Astrocyte of the spinal cord (primary cell): ENCODE results near the gene PSAPL1.

Source experiments
- DNase-seq: peaks from one replicate; pipeline ENCODE4 v3.0.0; 2011; ENCODE audit warnings: low read depth, low spot score
- H3K4me3 ChIP-seq: 2 replicates; pipeline ENCODE4 v1.5.1; 2011; ENCODE audit warnings: low read depth, mild to moderate bottlenecking, low read length, moderate library complexity
- CTCF ChIP-seq: IDR thresholded peaks from 2 replicates; pipeline ENCODE4 v1.5.1; 2012; ENCODE audit warnings: low read depth, mild to moderate bottlenecking, low read length, inconsistent platforms
- in situ Hi-C: cut with HindIII; loops from 2 replicates; pipeline ENCODE4 v1.10.0; 2017; ENCODE audit warnings: low sequenced_read_pairs

PSAPL1 gene

DNA sequence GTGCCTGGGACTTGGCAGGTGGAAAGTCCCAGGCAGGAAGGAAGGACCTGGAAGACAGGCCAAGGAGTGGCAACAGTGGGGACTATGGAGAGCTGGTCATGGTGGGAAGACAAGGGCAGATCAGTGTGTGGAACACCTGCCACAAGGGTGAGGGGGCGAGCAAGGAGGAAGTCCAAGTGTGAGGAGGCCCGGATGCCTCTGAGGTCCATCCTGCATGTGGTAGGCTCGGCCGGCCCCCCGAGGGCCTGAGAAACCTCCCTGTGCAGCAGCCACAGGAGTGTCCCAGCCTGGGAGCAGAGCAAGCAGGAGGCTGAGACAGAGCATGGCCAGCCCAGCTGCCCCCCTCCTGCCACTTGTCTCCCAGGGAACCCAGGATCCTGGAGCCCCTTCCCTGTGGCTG lies 40.5 kb upstream of the PSAPL1 start:
- in situ Hi-C loops, result no loop called here
- no peak overlapping the region for H3K4me3 ChIP-seq
- no peak for TF ChIP-seq CTCF
- DNase-seq, result no peak

GRCh38 chr4:7474320-7474719 lies 39.6 kb upstream of the PSAPL1 start:
- in situ Hi-C loops, result no loop called here
- TF ChIP-seq CTCF, result no peak
- no peak overlapping the region for H3K4me3 ChIP-seq
- no peak for DNase-seq

DNA sequence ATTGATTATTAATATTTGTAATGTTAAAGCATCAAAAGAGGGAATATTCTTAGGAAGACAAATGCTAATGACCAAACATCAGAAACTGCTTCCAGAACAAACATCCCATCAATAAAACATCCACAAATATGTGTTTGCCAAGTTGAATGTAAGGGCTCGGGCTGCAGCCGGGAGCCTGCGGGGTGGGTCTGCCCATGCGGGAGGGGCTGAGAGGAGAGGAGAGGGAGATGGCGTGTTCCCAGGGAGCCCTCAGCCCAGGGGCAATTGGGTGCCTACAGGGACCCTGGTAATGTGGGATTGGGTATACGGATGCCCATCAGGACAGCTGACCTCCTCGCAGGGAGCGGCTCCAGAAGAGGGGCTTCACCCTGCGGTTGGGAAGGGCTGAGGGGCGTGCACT lies 38.4 kb upstream of the PSAPL1 start:
- DNase-seq, result no peak
- TF ChIP-seq CTCF, result no peak
- no peak overlapping the region for H3K4me3 ChIP-seq
- in situ Hi-C loops, result no loop called here

DNA sequence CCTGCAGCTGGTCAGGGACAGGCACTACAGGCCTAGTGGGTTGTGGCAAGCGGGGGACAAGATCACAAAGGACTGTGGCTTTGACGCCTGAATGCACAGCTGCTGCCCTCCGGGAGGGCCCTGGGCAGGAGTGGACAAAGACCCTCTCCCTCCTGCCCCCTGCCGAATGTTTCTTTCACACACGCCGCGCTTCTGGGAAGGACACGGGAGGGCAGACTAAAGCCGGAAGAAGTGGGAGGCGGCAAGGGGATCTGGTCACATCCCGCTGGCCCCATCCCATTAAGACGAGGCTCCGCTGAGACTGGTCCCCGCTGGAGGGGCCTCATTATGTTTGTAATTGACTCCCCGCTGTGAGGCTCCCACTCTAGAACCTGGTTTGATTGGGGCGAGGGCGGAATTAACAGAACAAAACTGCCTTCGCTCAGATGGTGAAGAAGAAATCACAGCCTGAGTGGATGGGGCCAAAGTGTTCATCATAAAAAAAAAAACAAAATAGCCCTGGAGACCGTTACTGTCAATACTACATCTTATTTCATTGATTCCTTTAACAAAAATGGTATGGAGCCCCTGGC lies 37.8 kb upstream of the PSAPL1 start:
- H3K4me3 ChIP-seq, result no peak overlapping the region
- in situ Hi-C loops, result no loop called here
- no peak for TF ChIP-seq CTCF
- no peak for DNase-seq

DNA sequence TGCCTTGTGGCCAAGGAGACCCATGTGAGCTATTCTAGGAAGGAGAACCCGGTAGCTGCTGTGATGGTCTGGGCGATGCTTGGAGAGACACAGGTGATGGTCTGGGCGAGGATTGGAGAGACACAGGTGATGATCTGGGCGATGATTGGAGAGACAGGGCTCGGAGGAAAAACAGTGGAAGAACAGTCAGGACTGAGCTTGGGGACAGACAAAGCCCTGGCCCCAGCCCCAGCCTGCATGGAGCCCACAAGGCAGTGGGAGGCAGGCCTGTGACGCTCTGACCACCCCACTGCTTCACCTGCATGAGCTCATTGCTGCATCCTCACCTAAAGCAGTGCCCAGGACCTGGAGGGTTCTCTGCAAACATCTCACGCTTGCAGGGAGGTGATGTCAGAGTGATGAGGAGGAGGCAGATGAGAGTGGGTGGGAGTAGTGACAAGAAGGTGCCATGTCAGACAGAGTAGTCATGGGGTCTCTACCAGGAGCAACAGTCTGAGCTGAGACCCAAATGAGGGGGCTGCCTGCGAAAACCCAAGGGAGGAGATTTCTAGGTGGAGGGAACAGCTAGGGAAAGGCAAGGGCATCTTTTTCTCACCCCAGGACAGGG lies 35.9 kb upstream of the PSAPL1 start:
- TF ChIP-seq CTCF, result no peak
- DNase-seq, result no peak
- no peak overlapping the region for H3K4me3 ChIP-seq
- in situ Hi-C loops, result no loop called here

GRCh38 chr4:7470111-7470510 lies 35.4 kb upstream of the PSAPL1 start:
- no peak overlapping the region for H3K4me3 ChIP-seq
- in situ Hi-C loops, result no loop called here
- DNase-seq, result no peak
- no peak for TF ChIP-seq CTCF
